Measurements from ENCODE around the gene TJP3.

GRCh38 chr19:3770136-3770999 lies 62.2 kb downstream of the TJP3 start:
- no peak for TF ChIP-seq CTCF (IDR thresholded peaks at IDR 0.05; ENCODE audit: insufficient read depth, low read depth, low read length)
- TF ChIP-seq EZH2 (IDR thresholded peaks at IDR 0.05; ENCODE audit: insufficient read depth, low read length) = no peak

Measured in astrocyte (in vitro differentiated cells and primary cell).